Rectal smooth muscle tissue (tissue), 1 donor: ENCODE data around the gene AASDHPPT.

Experiments
- H3K27ac ChIP-seq: one replicate; pipeline ENCODE4 v1.7.0; 2013; ENCODE audit warnings: low read depth, low read length, inconsistent platforms
- H3K27me3 ChIP-seq: one replicate; pipeline ENCODE4 v1.7.0; 2013; ENCODE audit warnings: low read length; ENCODE audit not compliant: control insufficient read depth, insufficient read depth
- H3K36me3 ChIP-seq: one replicate; pipeline ENCODE4 v1.7.0; 2013; ENCODE audit warnings: low read length; ENCODE audit not compliant: control insufficient read depth, insufficient read depth
- H3K4me1 ChIP-seq: one replicate; pipeline ENCODE4 v1.7.0; 2013; ENCODE audit warnings: low read length; ENCODE audit not compliant: control insufficient read depth, insufficient read depth
- H3K4me3 ChIP-seq: one replicate; pipeline ENCODE4 v1.7.0; 2013; ENCODE audit warnings: low read length
- H3K9ac ChIP-seq: one replicate; pipeline ENCODE4 v1.7.0; 2013; ENCODE audit warnings: low read length

AASDHPPT gene

DNA sequence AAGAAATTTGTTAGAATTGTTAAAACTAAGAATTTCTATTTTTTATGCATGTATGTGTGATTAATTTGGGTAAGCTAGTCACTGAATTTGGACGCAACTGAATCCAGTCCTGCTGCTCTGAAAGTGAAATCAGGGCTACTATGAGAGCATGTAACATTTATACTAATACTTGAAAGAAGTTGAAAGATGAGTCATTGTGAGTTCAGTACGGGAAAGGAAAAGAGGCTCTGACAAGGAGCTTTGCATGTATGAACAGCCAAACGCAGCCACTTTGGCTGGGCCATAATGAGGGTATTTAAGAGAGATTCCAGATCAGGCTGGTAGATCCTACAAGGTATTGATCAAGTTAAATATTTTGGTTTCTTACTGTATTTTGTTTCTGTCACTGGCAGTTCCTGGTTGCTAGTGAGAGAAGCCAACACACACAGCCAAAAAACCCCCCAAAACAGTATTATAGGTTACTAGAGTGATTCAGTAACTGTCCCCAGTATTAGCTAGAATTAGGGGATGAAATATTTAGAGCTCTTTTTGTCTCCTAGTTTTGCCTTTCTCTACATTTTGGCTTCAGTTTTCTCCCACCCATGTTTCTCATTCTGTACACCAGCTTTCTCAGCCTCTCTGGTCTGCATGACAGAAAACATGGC is 14.1 kb downstream of the AASDHPPT start:
- no peaks in the 10 kb centered on the region for H3K27me3 ChIP-seq
- no peak overlapping the region for H3K27ac ChIP-seq
- H3K4me3 ChIP-seq, result no peak overlapping the region
- no peak overlapping the region for H3K9ac ChIP-seq
- H3K36me3 ChIP-seq, result peaks cover 5% of the 10 kb centered on the region
- H3K4me1 ChIP-seq, result peaks cover 13% of the 10 kb centered on the region

GRCh38 chr11:106092446-106092845 is 15.0 kb downstream of the AASDHPPT start:
- H3K4me3 ChIP-seq, result no peak overlapping the region
- no peaks in the 10 kb centered on the region for H3K27me3 ChIP-seq
- no peak overlapping the region for H3K27ac ChIP-seq
- H3K36me3 ChIP-seq, result peaks cover 5% of the 10 kb centered on the region
- peaks cover 13% of the 10 kb centered on the region for H3K4me1 ChIP-seq
- no peak overlapping the region for H3K9ac ChIP-seq

GRCh38 chr11:106098893-106099553 is 21.6 kb downstream of the AASDHPPT start:
- Histone ChIP-seq H3K36me3 (peaks cover 2% of the 10 kb centered on the region), H3K9ac (no peak overlapping the region), H3K27ac (no peak overlapping the region), H3K27me3 (no peaks in the 10 kb centered on the region), H3K4me1 (no peaks in the 10 kb centered on the region), H3K4me3 (no peak overlapping the region)

- no peak overlapping the region for H3K9ac ChIP-seq
- no peak overlapping the region for H3K4me3 ChIP-seq
- H3K4me1 ChIP-seq, result no peaks in the 10 kb centered on the region
- no peak overlapping the region for H3K27ac ChIP-seq
- no peaks in the 10 kb centered on the region for H3K36me3 ChIP-seq
- H3K27me3 ChIP-seq, result no peaks in the 10 kb centered on the region
These were observed 23.9 kb downstream of the AASDHPPT start for GRCh38 chr11:106101370-106101769.

DNA sequence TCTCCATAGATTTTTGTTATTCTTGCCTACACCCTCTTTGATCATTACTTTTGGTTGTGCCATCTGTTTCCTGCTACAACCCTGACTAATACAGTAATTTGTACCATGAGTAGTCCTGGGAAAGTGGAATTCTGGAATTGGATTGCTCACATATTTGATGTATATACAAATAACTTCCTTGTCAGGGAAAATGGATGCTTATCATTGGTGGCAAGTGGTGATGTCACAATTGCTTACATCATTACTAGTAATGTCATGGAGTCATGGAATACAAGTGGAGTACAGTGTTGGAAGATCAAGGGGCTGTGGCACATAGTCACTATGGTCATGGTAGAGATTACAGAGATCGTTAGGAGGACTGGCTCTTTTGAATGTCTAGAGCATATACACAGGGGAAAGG is 24.4 kb downstream of the AASDHPPT start:
- no peak overlapping the region for H3K4me3 ChIP-seq
- no peak overlapping the region for H3K9ac ChIP-seq
- H3K27me3 ChIP-seq, result no peaks in the 10 kb centered on the region
- H3K27ac ChIP-seq, result no peak overlapping the region
- H3K36me3 ChIP-seq, result no peaks in the 10 kb centered on the region
- H3K4me1 ChIP-seq, result no peaks in the 10 kb centered on the region

DNA sequence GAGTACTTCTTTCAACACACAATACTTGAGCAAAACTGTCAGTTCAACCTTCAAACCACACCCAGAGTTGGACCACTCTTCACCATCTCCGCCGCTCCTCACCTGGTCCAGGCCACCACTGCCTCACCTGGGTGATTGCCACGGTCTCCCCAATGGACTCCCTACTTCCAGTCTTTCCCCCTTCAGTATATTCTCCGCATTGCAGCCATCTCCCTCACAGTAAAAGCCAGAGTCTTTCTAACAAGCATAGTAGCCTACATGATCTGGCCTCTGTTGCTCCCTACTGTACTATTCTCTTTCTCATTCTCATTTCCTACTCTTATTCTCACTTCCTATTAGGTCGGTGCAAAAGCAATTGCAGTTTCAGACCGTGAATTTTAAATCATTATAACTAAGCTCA is 28.5 kb downstream of the AASDHPPT start:
- H3K4me1 ChIP-seq, result no peaks in the 10 kb centered on the region
- H3K4me3 ChIP-seq, result no peak overlapping the region
- no peaks in the 10 kb centered on the region for H3K27me3 ChIP-seq
- H3K36me3 ChIP-seq, result no peaks in the 10 kb centered on the region
- no peak overlapping the region for H3K9ac ChIP-seq
- no peak overlapping the region for H3K27ac ChIP-seq

DNA sequence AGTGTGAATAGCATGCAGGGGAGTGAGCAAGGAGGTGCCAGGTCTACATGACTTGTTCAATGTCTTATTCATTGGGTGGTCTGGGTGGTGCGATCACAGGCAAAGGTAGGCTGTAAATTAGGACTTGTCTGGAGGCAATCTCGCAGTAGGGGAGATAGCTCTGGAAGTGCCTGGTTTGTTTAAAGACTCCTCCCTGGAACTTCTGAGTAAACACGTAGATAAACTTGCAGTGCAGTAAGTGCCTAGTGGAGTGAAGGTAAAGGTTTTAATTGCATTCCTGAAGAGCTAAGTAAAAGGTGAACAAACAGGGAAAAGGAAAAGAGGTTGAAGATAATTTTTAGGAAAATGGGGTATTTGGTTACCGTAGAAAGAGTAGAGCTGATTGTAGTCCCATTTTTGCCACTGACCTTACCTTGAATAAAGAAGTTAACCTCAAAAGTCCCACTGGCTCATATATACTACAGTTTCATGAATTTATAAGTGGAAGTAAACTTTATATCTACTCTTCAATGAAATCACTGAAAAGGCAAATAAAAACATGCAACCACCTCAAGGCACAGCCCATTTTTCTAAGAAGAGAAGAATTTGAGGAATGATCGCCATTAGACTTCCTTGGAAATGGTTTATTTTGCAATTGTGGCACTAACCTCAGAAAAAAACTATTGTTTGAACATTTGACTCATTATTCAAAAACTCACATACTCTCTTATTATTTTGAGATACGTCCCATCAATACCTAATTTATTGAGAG is 44.3 kb downstream of the AASDHPPT start:
- no peaks in the 10 kb centered on the region for H3K4me1 ChIP-seq
- no peak overlapping the region for H3K27ac ChIP-seq
- no peak overlapping the region for H3K9ac ChIP-seq
- no peaks in the 10 kb centered on the region for H3K36me3 ChIP-seq
- no peaks in the 10 kb centered on the region for H3K27me3 ChIP-seq
- no peak overlapping the region for H3K4me3 ChIP-seq

DNA sequence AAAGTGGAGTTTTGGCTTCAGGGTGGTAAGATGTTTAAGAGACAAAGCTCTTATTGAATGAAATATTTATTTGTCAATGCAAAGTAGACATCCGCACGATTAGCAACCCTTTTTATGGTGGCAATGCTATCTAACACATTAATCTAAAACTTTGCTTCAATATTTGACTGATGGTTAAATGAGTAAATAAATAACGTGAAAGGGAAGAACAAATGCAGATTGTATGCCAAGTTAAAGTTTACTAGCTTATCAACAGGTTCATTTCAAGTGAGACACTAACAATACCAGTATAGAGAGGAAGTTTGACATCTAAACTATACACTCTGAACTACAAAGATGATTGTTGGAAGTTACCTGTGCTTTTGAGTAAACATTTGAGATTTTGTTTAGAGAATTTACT is 50.1 kb downstream of the AASDHPPT start:
- no peaks in the 10 kb centered on the region for H3K36me3 ChIP-seq
- no peaks in the 10 kb centered on the region for H3K4me1 ChIP-seq
- H3K4me3 ChIP-seq, result no peak overlapping the region
- no peak overlapping the region for H3K9ac ChIP-seq
- H3K27ac ChIP-seq, result no peak overlapping the region
- no peaks in the 10 kb centered on the region for H3K27me3 ChIP-seq

- H3K9ac ChIP-seq, result no peak overlapping the region
- no peak overlapping the region for H3K4me3 ChIP-seq
- H3K4me1 ChIP-seq, result no peaks in the 10 kb centered on the region
- no peaks in the 10 kb centered on the region for H3K36me3 ChIP-seq
- H3K27me3 ChIP-seq, result no peaks in the 10 kb centered on the region
- H3K27ac ChIP-seq, result no peak overlapping the region
These were observed 51.3 kb downstream of the AASDHPPT start for GRCh38 chr11:106128740-106129139.

GRCh38 chr11:106131998-106132397 is 54.5 kb downstream of the AASDHPPT start:
- H3K27ac ChIP-seq, result no peak overlapping the region
- no peaks in the 10 kb centered on the region for H3K4me1 ChIP-seq
- H3K9ac ChIP-seq, result no peak overlapping the region
- H3K36me3 ChIP-seq, result no peaks in the 10 kb centered on the region
- no peaks in the 10 kb centered on the region for H3K27me3 ChIP-seq
- H3K4me3 ChIP-seq, result no peak overlapping the region

DNA sequence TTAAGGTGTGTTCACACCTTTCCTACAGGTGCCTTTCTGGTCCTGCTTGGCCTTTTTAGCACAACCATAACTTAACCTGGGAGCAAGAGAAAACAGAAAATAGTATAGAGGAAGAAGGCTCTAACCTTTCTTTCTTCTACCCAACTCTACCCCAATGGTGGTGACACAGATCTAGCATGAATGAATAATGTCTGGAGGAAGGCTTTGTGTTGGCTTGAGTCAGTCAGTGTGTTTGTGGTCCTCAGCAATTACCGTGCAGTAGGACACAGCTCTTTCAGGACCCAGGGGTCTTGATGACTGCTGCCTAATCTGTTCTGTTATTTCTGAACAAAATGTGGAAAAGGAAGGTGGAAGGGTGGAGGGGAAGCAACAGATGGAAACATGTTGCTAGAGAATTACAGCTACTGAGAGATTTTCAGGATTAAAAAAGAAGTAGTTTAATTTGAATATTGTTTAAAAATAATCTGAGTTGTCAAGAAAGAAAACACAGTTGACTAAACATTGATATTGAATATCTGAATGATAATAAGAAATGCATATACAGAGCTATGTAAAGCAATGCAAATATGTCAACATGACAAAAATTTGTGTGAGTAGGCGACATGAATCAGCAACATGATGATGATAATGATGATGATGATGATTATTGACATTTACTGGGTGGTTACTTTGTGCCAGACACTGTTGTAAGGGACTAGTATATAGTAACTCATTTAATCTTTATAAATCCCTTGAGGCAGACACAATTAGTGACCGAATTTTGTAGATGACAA is 55.3 kb downstream of the AASDHPPT start:
- Histone ChIP-seq H3K9ac (no peak overlapping the region), H3K4me1 (no peaks in the 10 kb centered on the region), H3K27ac (no peak overlapping the region), H3K4me3 (no peak overlapping the region), H3K36me3 (no peaks in the 10 kb centered on the region), H3K27me3 (no peaks in the 10 kb centered on the region)

GRCh38 chr11:106133529-106133928 is 56.1 kb downstream of the AASDHPPT start:
- Histone ChIP-seq H3K9ac (no peak overlapping the region), H3K4me1 (no peaks in the 10 kb centered on the region), H3K27ac (no peak overlapping the region), H3K27me3 (no peaks in the 10 kb centered on the region), H3K4me3 (no peak overlapping the region), H3K36me3 (no peaks in the 10 kb centered on the region)
